IMR-90 (cell line): ENCODE results near the gene LENEP. TPM values are rescaled to one million over a fixed set of nuclear protein-coding genes. Genes with fewer than 3 reads are reported as not detected.

Experiments
- ATAC-seq: fragments of 200-7000 bp; cut with Tn5 transposase; 2 replicates; pipeline ENCODE4 v1.9.1; 2020; ENCODE audit warnings: low read depth, mild to moderate bottlenecking, moderate library complexity
- BruUV-seq: library from RNA; stranded (reverse); fragments of 400-500 nt; replicated peaks from 2 replicates; lab custom pipeline; 2021; lab: Mats Ljungman, UMichigan
- CTCF ChIA-PET: fragments of 300-600 bp; formaldehyde crosslinking; extraction: SDS; loops from one replicate; lab custom pipeline; 2021; ENCODE audit warnings: antibody characterized with exemption; lab: Yijun Ruan, JAX
- POLR2A ChIA-PET: fragments of 300-600 bp; sonication (Branson Sonifier 250); formaldehyde crosslinking; loops from one replicate; lab custom pipeline; 2022; ENCODE audit warnings: antibody characterized with exemption; ENCODE audit not compliant: unreplicated experiment; lab: Charles Lee
- DNase-seq: peaks from one replicate; pipeline ENCODE4 v3.0.0; 2013
- H2AFZ ChIP-seq: replicated peaks from 2 replicates; pipeline ENCODE3; 2013; ENCODE audit warnings: low read length, mild to moderate bottlenecking; ENCODE audit not compliant: poor library complexity
- H2AK5ac ChIP-seq: 2 replicates; pipeline ENCODE4 v1.6.1; 2013; ENCODE audit warnings: low read depth, low read length, inconsistent platforms
- H2AK9ac ChIP-seq: replicated peaks from 2 replicates; pipeline ENCODE3; 2013; ENCODE audit warnings: mild to moderate bottlenecking, low read depth, low read length, moderate library complexity; ENCODE audit not compliant: poor library complexity
- H2BK120ac ChIP-seq: 2 replicates; pipeline ENCODE4 v1.6.1; 2013; ENCODE audit warnings: low read depth, low read length, inconsistent platforms
- H2BK15ac ChIP-seq: 3 replicates; pipeline ENCODE4 v1.6.1; 2013; ENCODE audit warnings: low read depth, low read length, inconsistent platforms
- H2BK20ac ChIP-seq: 2 replicates; pipeline ENCODE4 v1.6.1; 2013; ENCODE audit warnings: low read depth, mild to moderate bottlenecking, inconsistent platforms, low read length, moderate library complexity
- H2BK5ac ChIP-seq: 2 replicates; pipeline ENCODE4 v1.6.1; 2013; ENCODE audit warnings: mild to moderate bottlenecking, low read depth, low read length, inconsistent platforms; ENCODE audit not compliant: poor library complexity, severe bottlenecking
- H3K14ac ChIP-seq: replicated peaks from 2 replicates; pipeline ENCODE4 v1.6.1; 2013; ENCODE audit warnings: low read depth, low read length, inconsistent platforms
- H3K18ac ChIP-seq: 2 replicates; pipeline ENCODE4 v1.6.1; 2013; ENCODE audit warnings: low read depth, low read length, control low read depth
- H3K23ac ChIP-seq: 2 replicates; pipeline ENCODE4 v1.6.1; 2013; ENCODE audit warnings: low read depth, low read length, inconsistent platforms
- H3K27ac ChIP-seq: 2 replicates; pipeline ENCODE4 v1.5.1; 2013; ENCODE audit warnings: mild to moderate bottlenecking, control low read depth, low read length; ENCODE audit not compliant: insufficient read depth
- H3K27me3 ChIP-seq: 2 replicates; pipeline ENCODE4 v1.6.1; 2013; ENCODE audit warnings: low read length; ENCODE audit not compliant: control insufficient read depth, insufficient read depth
- H3K36me3 ChIP-seq: 2 replicates; pipeline ENCODE4 v1.6.1; 2013; ENCODE audit warnings: low read length, mixed read lengths; ENCODE audit not compliant: control insufficient read depth, insufficient read depth
- H3K4ac ChIP-seq: 2 replicates; pipeline ENCODE4 v1.6.1; 2013; ENCODE audit warnings: low read depth, low read length, inconsistent platforms
- H3K4me1 ChIP-seq: 2 replicates; pipeline ENCODE4 v1.6.1; 2013; ENCODE audit warnings: low read length, mixed read lengths; ENCODE audit not compliant: control insufficient read depth, insufficient read depth
- H3K4me2 ChIP-seq: 2 replicates; pipeline ENCODE4 v1.6.1; 2013; ENCODE audit warnings: low read depth, mild to moderate bottlenecking, control low read depth, low read length, moderate library complexity
- H3K4me3 ChIP-seq: 2 replicates; pipeline ENCODE4 v1.5.1; 2013; ENCODE audit warnings: low read depth, mild to moderate bottlenecking, control low read depth, low read length, moderate library complexity; ENCODE audit not compliant: insufficient read depth
- H3K56ac ChIP-seq: 2 replicates; pipeline ENCODE4 v1.6.1; 2013; ENCODE audit warnings: low read length, inconsistent platforms; ENCODE audit not compliant: insufficient read depth; ENCODE audit errors: extremely low read depth
- H3K79me1 ChIP-seq, 2 experiments: 2 replicates each; pipeline ENCODE4 v1.6.1; 2013; ENCODE audit warnings: low read length in 2 of 2, inconsistent platforms in 1 of 2, low read depth in 1 of 2
- H3K9ac ChIP-seq: 2 replicates; pipeline ENCODE4 v1.6.1; 2013; ENCODE audit warnings: low read depth, low read length, control low read depth
- H3K9me1 ChIP-seq: 2 replicates; pipeline ENCODE4 v1.6.1; 2013; ENCODE audit warnings: low read length, inconsistent platforms; ENCODE audit not compliant: insufficient read depth
- H3K9me3 ChIP-seq: 2 replicates; pipeline ENCODE4 v1.6.1; 2013; ENCODE audit warnings: low read length; ENCODE audit not compliant: control insufficient read depth, insufficient read depth
- H4K20me1 ChIP-seq: 2 replicates; pipeline ENCODE4 v1.6.1; 2013; ENCODE audit warnings: low read length, inconsistent platforms; ENCODE audit not compliant: insufficient read depth
- H4K5ac ChIP-seq: 2 replicates; pipeline ENCODE4 v1.6.1; 2013; ENCODE audit warnings: mild to moderate bottlenecking, low read depth, low read length, control low read depth
- H4K8ac ChIP-seq, 2 experiments: 2 replicates each; pipeline ENCODE4 v1.6.1; 2013; ENCODE audit warnings: low read depth in 2 of 2, low read length in 2 of 2, control low read depth in 1 of 2, inconsistent platforms in 1 of 2
- H4K91ac ChIP-seq: 2 replicates; pipeline ENCODE4 v1.6.1; 2013; ENCODE audit warnings: low read depth, low read length, inconsistent platforms; ENCODE audit not compliant: insufficient read depth
- CHD1 ChIP-seq: IDR thresholded peaks from 2 replicates; pipeline ENCODE4 v1.6.1; 2012; ENCODE audit warnings: low read depth, low read length, improper control_type of control experiment
- MAFK ChIP-seq: IDR thresholded peaks from 2 replicates; pipeline ENCODE4 v1.6.1; 2012; ENCODE audit warnings: low read depth, low read length, improper control_type of control experiment
- MAZ ChIP-seq: IDR thresholded peaks from 2 replicates; pipeline ENCODE4 v1.6.1; 2012; ENCODE audit warnings: low read depth, mild to moderate bottlenecking, low read length, improper control_type of control experiment, moderate library complexity, borderline replicate concordance
- MXI1 ChIP-seq: IDR thresholded peaks from 2 replicates; pipeline ENCODE4 v1.6.1; 2012; ENCODE audit warnings: low read depth, mild to moderate bottlenecking, low read length, moderate library complexity, borderline replicate concordance
- NFE2L2 ChIP-seq: fragments of 150-350 bp; IDR thresholded peaks from 2 replicates; pipeline ENCODE4 v1.6.1; 2016; ENCODE audit warnings: low read depth, mild to moderate bottlenecking, low read length
- POLR2A ChIP-seq: IDR thresholded peaks from 2 replicates; pipeline ENCODE4 v1.6.1; 2012; ENCODE audit warnings: mild to moderate bottlenecking, low read depth, low read length
- RCOR1 ChIP-seq: IDR thresholded peaks from 2 replicates; pipeline ENCODE4 v1.6.1; 2012; ENCODE audit warnings: mild to moderate bottlenecking, low read length, improper control_type of control experiment; ENCODE audit not compliant: insufficient replicate concordance
- RFX5 ChIP-seq: IDR thresholded peaks from 2 replicates; pipeline ENCODE4 v1.8.0; 2012; ENCODE audit warnings: low read depth, mild to moderate bottlenecking, low read length, moderate library complexity
- WGBS, 2 experiments: methylation state at CpG; one replicate each; pipeline versions ENCODE4 v1.1.5 to v1.1.7; 2013; ENCODE audit warnings: missing lambda C conversion rate in 2 of 2; ENCODE audit not compliant: insufficient read length in 1 of 2; ENCODE audit errors: extremely low coverage in 2 of 2; 5-methylcytosine and 5-hydroxymethylcytosine counted together
- dilution Hi-C: fragments of 300-500 bp; cut with HindIII; formaldehyde crosslinking; loops from one replicate; pipeline ENCODE4 v1.14.3; 2018; ENCODE audit warnings: low sequenced_read_pairs; ENCODE audit not compliant: unreplicated experiment
- in situ Hi-C: fragments of 300-500 bp; cut with MboI; formaldehyde crosslinking; loops from 3 replicates; pipeline ENCODE4 v1.14.3; 2019; ENCODE audit warnings: low sequenced_read_pairs, inconsistent platforms, mixed read lengths
- intact Hi-C: fragments of 100-400 bp; cut with micrococcal nuclease; formaldehyde crosslinking; loops from 2 replicates; pipeline ENCODE4 v1.10.0; 2022
- polyA plus RNA-seq, 3 experiments: library from polyadenylated mRNA; depleted of rRNA; stranded (reverse); fragments of >200 nt; gene quantifications; 2 replicates each; pipeline ENCODE4 v1.2.3, GENCODE V29; 2012; ENCODE audit warnings: low replicate concordance in 1 of 3
- total RNA-seq: library from RNA; depleted of rRNA; stranded (reverse); fragments of >200 nt; gene quantifications from 2 replicates; pipeline ENCODE4 v1.2.3, GENCODE V29; 2012
- TF ChIP-seq, protein P1 (sequence below): fragments of 150-350 bp; IDR thresholded peaks from 2 replicates; pipeline ENCODE4 v1.6.1; 2016; ENCODE audit warnings: low read depth, mild to moderate bottlenecking, low read length, moderate library complexity, borderline replicate concordance
- TF ChIP-seq, protein P2 (sequence below): fragments of 150-350 bp; IDR thresholded peaks from 2 replicates; pipeline ENCODE4 v1.6.1; 2017; ENCODE audit warnings: mild to moderate bottlenecking, antibody characterized with exemption, low read length, low read depth
- TF ChIP-seq, protein P3 (sequence below): conservative IDR thresholded peaks from 2 replicates; pipeline ENCODE4 v1.5.1; 2012; ENCODE audit warnings: mild to moderate bottlenecking, low read depth, low read length, improper control_type of control experiment

Gene LENEP
- total and polyA plus RNA-seq, 2 of the 4 experiments (the other 2 are of a cell fraction) = not detected

DNA sequence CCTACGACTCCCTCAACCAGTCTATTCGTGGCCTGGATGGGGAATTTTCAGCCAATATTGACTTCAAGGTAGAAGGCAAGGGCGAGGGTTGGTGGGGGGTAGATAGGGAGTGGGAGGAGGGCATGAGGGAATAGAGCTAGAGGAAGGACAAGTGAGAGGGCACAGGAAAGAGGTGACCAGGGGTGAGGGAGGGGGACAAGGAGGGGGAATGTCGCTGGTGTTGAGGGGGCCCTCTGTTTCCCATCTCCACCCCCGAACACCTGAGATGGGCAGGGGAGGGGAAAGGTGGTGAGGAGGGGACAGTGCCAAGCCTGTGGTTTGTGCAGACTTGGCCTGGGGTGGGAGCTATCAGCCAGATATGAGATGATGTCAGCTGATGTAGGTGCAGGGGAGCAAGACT, 49.4 kb downstream of the LENEP start:
- no peak overlapping the region for H3K9ac ChIP-seq
- no peak overlapping the region for H3K56ac ChIP-seq
- in situ Hi-C loops (no loop called here), dilution Hi-C loops (no loop called here), intact Hi-C loops (no loop called here)
- no peak overlapping the region for H3K14ac ChIP-seq
- no peak overlapping the region for H2BK120ac ChIP-seq
- no peak overlapping the region for H2BK15ac ChIP-seq
- no CpG with 5 or more reads among the region's 5 CpGs for WGBS, 2 experiments
- ChIA-PET CTCF (interaction anchor here (2.4 kb wide), 1 partner anchor 42 kb away, joined by 9 read pairs; no protein-coding TSS in a partner anchor), POLR2A (no interaction called here)
- H3K9me3 ChIP-seq = no peaks in the 10 kb centered on the region
- H3K4me2 ChIP-seq = no peak overlapping the region
- no TSS peak for BruUV-seq
- no peak overlapping the region for H3K27ac ChIP-seq
- H4K20me1 ChIP-seq = no peaks in the 10 kb centered on the region; the same call in 1 of the 2 replicates
- H3K36me3 ChIP-seq = no peaks in the 10 kb centered on the region
- H2AK5ac ChIP-seq = no peak overlapping the region
- no peak overlapping the region for H2BK20ac ChIP-seq
- ATAC-seq (no peak), DNase-seq (no peak)
- H3K27me3 ChIP-seq = peaks cover 24% of the 10 kb centered on the region
- H4K8ac ChIP-seq = no peak overlapping the region
- no peak overlapping the region for H4K5ac ChIP-seq
- H3K9me1 ChIP-seq = peaks cover 11% of the 10 kb centered on the region
- H3K4ac ChIP-seq = no peak overlapping the region
- H3K18ac ChIP-seq = no peak overlapping the region
- TF ChIP-seq NFE2L2 (no peak), RFX5 (no peak), RCOR1 (no peak), MAZ (no peak), MAFK (no peak), MXI1 (no peak), CHD1 (no peak), POLR2A (no peak)
- TF ChIP-seq, protein P1, sequence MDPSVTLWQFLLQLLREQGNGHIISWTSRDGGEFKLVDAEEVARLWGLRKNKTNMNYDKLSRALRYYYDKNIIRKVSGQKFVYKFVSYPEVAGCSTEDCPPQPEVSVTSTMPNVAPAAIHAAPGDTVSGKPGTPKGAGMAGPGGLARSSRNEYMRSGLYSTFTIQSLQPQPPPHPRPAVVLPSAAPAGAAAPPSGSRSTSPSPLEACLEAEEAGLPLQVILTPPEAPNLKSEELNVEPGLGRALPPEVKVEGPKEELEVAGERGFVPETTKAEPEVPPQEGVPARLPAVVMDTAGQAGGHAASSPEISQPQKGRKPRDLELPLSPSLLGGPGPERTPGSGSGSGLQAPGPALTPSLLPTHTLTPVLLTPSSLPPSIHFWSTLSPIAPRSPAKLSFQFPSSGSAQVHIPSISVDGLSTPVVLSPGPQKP = no peak
- TF ChIP-seq, protein P2, sequence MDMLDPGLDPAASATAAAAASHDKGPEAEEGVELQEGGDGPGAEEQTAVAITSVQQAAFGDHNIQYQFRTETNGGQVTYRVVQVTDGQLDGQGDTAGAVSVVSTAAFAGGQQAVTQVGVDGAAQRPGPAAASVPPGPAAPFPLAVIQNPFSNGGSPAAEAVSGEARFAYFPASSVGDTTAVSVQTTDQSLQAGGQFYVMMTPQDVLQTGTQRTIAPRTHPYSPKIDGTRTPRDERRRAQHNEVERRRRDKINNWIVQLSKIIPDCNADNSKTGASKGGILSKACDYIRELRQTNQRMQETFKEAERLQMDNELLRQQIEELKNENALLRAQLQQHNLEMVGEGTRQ = no peak
- TF ChIP-seq, protein P3, sequence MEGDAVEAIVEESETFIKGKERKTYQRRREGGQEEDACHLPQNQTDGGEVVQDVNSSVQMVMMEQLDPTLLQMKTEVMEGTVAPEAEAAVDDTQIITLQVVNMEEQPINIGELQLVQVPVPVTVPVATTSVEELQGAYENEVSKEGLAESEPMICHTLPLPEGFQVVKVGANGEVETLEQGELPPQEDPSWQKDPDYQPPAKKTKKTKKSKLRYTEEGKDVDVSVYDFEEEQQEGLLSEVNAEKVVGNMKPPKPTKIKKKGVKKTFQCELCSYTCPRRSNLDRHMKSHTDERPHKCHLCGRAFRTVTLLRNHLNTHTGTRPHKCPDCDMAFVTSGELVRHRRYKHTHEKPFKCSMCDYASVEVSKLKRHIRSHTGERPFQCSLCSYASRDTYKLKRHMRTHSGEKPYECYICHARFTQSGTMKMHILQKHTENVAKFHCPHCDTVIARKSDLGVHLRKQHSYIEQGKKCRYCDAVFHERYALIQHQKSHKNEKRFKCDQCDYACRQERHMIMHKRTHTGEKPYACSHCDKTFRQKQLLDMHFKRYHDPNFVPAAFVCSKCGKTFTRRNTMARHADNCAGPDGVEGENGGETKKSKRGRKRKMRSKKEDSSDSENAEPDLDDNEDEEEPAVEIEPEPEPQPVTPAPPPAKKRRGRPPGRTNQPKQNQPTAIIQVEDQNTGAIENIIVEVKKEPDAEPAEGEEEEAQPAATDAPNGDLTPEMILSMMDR = no peak
- H2AK9ac ChIP-seq = no peak overlapping the region
- H3K23ac ChIP-seq = no peak overlapping the region
- no peak overlapping the region for H4K91ac ChIP-seq
- no peak overlapping the region for H2AFZ ChIP-seq
- peaks cover 7% of the 10 kb centered on the region for H3K4me1 ChIP-seq
- H3K4me3 ChIP-seq = no peak overlapping the region
- H3K79me1 ChIP-seq = no peaks in the 10 kb centered on the region
- H2BK5ac ChIP-seq = no peak overlapping the region
